Posterior vena cava (tissue), 2 donors: ENCODE results near the gene ADNP2. TPM values are rescaled to one million over a fixed set of nuclear protein-coding genes. Genes with fewer than 3 reads are reported as not detected.

ENCODE experiments used
- DNase-seq: peaks from one replicate; pipeline ENCODE4 v3.0.0-alpha.2; 2020; ENCODE audit warnings: low spot score
- intact Hi-C, 2 donors: fragments of 100-400 bp; cut with DNase I; formaldehyde crosslinking; loops; one replicate each; pipeline versions ENCODE4 v1.14.1 to v1.14.2; 2022 to 2023
- total RNA-seq, 2 donors: library from RNA; stranded (reverse); fragmentation: NEBNext Ultra II Directional; extraction: Animal tissue kit (Norgen Biotek cat#: 25700); gene quantifications; one replicate each; pipeline ENCODE4 v1.2.1, GENCODE V29; 2021
- donor health status: DM: yes; HTN: yes; CAD: no.
- donor health status: DM: yes; HTN: yes; CAD: no.

ADNP2 gene
- total RNA-seq, 2 donors from 2014 or later: 15.3 to 19.6 TPM

DNA sequence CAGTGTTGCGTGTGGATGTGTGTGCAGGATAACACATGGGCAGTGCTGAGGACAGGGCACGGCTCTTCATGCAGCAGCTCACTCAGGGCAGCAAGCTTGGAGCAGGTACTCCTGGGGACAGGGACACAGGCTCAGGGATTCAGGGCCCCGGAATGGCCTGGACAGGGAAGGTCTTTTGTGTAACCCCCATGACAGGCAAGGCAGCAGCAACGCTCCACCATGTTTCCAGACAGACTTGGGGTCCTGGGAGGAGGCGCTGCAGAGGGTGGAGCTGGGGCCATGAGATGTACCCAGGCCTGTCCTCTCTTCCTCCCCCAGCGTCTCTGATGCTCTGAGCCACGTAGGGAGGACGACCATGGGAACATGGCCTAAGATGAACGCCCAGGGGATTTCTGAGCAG is 58.3 kb downstream of the ADNP2 start:
- intact Hi-C loops: no loop called here
- peak; percentile 62 for DNase-seq

DNA sequence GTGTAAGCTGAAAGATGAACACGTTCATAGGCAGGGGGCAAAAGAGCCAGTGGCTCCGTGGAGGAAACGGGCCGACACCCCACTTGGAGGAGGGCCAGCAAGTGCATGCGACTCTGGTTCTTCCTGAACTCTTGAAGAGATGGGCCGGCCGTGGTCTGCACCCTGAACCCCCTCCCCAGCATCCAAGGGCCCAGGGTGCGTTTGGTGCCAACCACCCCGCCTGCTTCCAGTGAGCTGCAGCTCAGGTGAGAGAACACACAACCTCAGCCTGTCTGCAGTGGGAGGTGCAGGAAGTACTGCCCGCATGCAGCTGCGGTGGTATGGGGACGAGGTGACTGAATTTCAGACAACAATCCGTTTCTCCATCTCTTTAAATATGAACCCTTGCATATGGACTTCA is 58.9 kb downstream of the ADNP2 start:
- intact Hi-C loops: no loop called here
- DNase-seq: peak; percentile 71

DNA sequence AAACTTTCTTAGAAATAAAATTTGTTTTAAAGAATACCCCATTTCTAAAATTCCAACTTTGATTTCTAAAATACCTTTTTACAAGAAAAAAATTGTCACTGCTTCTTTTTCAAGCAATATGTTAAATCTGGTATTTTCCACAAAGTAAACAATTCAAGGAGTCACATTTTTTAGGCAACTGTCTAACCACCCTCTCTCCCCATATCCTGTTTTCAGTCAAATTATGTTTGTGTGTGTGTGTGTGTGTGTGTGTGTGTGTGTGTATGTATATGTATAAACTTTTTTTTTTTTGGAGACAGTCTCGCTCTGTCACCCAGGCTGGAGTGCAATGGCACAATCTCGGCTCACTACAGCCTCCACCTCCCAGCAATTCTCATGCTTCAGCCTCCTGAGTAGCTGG is 59.3 kb downstream of the ADNP2 start:
- intact Hi-C loops: no loop called here
- DNase-seq: no peak

DNA sequence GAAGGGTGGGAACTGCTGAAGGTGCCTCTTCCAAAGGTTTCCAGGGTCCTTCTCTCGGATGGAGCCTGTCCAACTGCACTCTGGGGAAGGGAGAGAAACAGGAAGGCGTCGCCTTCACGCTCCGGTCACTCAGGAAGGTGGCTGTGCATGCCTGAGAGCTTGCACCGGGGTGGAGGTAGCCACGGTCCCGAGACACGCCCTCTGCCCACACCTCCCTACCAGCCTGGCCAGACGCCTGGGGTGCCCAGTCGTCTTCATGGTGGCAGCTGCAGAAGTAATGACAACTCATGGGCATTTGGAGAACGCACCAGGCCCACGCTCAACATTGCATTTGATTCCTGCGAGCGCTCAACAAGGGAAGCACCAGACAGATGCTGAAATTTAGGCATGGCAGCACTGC is 59.9 kb downstream of the ADNP2 start:
- intact Hi-C loops: no loop called here
- peak; percentile 75 for DNase-seq

DNA sequence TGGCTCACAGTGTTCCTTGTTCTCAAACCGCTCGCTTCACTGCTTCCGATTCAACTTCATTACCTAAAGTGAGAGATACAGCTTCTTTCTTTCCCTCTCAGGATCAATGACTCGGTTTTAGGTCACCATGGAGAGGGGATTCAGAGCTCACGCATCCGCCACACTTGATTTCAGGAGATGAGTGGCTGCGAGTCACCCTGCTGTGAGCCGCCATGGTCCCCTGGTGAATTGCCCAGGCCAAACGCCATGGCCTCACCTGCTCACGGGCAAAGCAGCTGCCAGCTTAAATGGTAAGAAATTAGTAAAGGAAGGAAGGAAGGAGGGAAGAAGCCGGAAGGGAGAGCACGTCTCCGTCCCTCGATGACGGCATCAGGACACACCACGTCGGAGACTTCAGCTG is 60.5 kb downstream of the ADNP2 start:
- intact Hi-C loops: no loop called here
- DNase-seq: no peak

DNA sequence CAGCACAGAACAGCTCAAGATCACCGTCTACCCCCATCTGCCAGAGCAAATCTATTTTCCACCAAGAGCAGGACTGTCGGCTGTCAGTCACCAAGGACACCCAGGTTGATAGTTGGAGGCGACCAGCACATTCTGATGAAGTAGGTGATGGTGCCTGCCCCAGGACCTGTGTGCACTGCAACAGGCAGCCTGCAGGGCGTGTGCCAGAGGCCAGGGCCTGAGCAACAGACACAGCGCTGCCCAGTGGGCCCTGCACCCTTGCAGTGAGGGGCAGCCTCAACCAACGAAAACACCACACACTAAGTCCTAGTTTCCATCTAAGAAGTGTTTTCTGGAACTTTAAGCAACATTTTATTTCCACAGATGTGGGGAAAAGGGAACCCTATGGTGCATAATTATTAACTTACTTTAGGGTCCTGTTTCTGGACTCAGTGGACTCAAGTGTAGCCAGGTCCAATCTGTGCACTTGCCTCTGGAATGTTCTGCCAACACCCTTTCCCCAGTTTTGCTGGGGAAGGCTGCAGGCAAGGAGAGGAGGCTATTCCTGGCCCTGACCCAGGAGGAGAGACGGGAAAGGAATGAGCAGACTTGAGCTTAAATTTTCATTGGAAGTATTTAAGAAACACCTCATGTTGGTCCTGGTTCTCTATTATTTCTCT is 61.5 kb downstream of the ADNP2 start:
- no peak for DNase-seq

DNA sequence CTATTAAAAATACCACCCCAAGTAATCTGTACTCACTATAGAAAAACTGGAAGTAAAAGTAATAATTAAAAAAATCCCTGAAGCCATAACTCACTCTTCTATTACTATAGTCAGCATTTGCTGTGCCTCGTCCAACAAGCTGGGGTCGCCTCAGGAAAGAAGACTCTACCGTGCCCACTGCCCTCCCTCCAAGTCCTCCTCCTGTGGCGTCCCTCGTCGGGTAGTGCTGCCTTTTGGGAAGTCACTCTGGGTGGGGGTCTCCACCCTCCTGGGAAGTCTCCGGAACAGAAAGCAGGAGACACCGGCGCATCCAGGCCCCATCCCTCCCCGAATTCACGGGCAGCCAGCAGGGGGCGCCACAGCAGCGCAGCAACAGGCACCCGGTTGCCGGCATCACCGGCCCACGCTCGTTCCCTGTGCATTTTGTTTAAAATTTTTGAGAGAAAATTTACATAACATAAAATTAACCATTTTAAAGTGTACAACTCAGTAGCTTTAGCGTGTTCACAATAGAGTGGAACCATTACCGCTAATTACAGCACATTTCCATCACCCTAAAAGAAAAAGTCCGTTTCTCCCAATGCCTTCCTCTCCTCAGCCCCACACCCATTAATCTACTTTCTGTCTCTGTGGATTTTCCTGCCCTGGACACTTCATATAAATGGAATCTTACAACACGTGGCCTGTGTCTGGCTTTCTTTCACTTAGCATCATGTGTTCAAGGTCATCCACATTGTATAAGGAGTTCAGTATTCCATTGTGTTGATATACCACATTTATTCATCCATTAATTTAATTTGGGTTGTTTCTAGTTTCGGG is 62.2 kb downstream of the ADNP2 start:
- no peak for DNase-seq
- intact Hi-C loops: no loop called here

More for the DNA sequence above, 61.5 kb downstream of the ADNP2 start:
- intact Hi-C loops: no loop called here

DNA sequence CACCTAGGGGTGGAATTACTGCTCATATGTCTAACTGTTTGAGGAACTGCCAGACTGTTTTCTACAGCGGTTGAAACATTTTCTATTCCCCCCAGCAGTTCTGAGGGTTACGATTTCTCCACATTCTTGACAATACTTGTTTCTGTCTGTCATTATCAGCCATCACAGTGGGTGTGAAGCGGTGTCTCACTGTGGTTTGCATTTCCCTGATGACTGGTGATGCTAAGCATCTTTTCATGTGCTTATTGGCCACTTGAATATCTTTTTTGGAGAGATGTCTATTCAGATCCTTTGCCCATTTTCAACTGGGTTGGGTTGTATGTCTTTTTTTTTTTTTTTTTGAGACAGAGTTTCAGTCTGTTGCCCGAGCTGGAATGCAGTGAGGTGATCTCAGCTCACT is 63.0 kb downstream of the ADNP2 start:
- intact Hi-C loops: no loop called here
- DNase-seq: no peak

DNA sequence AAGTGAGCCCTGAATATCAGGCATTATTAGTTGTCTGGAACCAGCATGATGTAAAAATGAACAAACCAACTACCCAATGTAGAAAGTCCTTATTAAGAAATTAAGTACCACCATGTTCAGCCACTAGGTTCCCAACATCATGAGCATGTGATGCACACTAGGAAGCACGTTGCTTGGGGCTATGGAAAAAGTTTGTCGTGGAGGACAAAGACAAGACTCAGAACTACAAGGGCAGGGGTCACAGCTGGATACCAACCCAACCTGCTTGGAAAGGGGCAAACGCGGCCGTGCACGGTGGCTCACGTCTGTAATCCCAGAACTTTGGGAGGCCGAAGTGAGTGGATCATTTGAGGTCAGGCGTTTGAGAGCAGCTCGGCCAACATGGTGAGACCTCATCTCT is 64.0 kb downstream of the ADNP2 start:
- intact Hi-C loops: no loop called here
- DNase-seq: no peak

DNA sequence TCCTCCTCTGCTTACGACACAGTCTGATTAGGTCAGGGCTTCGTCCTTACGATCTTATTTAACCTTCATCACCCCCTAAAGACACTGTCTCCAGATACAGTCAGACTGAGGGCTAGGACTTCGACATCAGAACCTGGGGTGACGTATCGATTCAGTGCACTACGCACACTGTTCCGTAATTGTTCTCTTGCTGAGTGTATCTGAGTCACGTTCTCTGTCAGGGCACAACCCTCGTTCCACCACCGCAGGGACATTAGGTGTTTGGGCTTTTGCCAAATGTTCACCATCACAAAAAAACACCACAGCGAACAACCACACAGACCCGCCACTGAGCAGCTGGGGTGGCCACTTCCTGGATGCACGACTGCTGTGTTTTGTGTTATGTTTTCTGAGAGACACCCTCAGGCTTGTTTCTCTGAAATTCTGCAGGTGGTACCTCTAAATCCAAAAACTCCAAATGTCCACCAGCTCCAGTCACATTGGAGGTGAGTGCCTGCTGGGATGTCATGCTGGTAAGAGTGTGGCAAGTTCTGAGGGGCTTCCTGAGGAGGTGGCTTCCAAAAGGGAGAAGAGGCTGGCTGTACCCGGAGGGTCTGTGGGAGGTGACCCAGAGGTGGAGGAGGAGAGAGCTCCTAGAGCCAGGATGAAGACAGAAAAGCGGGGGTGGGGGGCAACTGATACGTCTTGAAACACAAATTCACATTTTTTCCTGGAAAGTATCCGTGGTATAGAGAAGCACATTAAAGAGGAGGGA is 66.6 kb downstream of the ADNP2 start:
- intact Hi-C loops: no loop called here
- no peak for DNase-seq

DNA sequence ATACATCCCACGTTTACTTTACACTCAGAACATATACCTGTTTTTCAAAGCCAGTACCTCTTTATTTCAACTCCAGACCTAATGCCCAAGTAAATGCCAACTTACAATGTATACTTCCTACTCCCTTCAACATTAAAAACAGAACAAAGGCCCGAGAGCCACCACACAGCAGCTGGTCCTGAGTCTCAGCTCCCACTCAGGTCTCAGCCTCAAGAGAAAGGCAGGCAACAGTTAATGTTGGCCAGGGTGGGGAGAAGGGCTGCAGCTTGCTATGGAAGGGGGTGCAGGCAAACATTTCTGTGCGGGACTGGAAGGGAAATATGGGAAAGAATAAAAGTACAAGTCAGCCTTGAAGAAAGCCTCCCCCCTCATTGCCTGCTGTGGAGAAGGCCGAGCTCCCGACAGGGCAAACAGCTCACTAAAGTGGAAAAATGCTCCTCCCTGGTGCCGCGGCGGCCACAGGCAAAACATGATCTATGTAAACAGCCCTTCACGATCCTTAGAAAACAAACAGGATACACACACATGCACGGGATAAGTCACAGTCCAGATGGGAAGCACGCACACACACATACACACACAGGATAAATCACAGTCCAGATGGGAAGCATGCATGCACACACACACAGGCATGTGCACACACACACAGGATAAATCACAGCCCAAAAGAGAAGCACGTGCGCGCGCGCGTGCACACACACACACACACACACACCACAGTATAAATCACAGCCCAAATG is 67.4 kb downstream of the ADNP2 start:
- DNase-seq: no peak
- intact Hi-C loops: no loop called here

DNA sequence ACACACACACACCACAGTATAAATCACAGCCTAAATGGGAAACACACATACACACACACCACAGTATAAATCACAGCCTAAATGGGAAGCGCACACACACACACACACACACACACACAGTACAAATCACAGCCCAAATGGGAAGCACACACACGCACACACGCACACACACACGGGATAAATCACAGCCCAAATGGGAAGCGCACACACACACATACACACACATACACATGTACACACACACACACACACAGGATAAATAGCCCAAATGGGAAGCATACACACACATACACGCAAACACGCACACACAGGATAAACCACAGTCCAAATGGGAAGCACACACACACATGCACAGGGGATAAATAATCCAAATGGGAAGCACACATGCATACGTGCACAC is 68.1 kb downstream of the ADNP2 start:
- intact Hi-C loops: no loop called here

DNA sequence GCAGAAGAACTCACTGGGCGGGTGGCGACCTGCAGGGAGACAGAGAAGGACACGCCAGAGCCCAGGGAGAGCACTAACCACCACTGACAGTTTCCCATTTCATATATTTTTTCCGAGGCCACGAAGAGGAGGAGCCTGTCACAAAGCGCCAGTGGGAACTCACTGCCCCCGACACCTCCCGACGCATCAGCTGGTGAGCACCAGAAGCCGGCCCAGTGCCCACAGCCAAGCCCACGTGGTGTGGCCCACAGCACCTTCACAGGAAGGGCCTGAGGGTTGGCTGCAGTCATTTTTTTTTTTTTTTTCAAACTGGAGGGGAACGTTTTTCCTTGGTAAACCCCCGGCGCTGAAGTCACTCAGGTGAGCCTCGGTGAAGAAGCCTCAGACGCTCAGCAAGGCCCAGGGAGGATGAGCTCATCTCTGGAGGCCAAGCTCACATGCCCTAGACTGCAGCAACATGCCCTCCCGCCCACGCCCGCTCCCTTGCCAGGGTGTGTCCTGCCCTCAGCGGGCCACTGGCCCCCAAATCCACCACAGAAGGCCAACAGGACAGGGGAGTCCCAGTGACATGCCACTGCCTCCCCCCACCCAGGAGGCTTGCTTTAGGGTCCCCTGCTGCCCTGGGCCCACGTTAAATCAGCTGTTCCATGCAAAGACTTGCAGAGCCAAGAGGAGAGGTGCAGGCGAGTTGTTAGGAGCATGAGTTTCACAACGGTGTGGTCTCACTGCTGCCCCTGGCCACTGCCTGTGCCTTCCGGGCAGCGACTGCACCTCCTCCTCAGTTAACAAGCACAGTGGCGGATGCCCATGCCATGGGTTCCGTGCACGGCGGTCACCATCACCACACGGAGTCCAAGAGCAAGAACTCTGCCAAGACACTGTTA is 70.1 kb downstream of the ADNP2 start:
- no peak for DNase-seq
- intact Hi-C loops: no loop called here

More for the DNA sequence above, 68.1 kb downstream of the ADNP2 start:
- DNase-seq: no peak

DNA sequence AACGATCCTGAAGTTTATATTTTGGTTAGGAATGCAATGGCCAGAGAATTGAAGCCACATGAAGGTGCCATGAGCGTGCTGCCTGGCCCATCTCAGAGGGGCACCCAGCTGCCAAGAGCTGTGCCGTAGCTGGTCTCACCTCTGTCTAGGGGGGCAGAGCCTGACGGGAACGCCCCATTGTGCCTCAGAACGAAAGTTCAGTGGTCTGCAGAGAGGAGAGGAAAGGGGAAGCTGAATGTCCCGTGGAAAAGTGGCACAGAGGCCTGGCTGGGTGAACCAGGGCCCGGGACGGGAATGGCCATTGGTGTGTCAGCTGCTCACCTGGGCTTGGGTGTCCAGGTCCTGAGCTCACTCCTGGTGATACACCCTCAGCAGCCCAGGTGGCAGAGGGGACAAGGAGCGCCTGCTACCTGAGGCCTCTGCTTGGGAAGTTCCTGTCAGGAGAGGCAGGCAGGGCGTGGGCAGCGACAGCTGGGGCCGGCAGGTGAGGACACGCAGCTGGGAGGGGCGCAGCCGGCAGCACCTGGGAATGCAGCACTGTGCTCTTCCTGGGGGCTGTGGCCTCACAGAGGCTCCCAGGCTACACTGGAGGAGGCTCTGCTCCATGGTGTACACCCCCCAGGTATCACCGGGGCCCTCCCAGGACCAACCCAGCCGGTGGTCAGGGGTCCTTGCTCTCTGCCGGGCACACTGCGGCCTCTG is 70.9 kb downstream of the ADNP2 start:
- intact Hi-C loops: no loop called here
- DNase-seq: no peak

DNA sequence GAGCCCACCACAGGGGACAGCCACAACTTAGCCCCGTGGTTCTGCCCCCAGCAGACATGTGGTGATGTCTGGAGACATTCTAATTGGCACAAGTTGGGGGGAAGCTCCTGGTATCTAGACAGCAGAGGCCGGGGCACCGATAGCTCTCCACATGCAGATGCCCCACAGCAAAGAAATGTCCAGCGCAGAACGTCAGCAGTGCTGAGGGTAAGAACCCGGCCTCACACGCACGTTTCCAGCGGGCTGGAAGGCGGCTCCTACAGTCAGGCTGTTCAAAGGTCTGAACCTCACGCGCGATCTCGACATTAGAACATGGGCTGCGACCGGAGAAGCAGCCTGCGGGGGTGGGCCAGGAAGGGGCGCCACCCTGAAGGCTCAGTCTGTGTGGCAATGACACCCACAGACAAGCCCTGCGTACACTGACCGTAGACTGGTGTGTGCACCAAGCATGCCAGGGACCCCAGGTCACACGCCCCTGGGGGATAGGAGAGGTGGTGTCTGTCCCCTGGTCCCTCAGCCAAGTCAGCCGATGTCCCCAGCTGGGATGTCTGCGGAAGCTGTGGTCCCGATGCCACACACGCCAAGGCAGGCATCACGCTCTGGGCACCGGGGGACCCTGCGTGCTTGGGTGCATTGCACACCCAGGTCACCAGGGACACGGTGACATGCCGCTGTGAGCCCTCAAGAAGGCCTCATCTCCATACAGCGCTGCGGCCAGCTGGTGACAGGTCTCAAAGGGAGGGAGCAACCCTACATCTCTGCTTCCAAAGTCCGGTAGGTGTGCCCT is 71.9 kb downstream of the ADNP2 start:
- intact Hi-C loops: no loop called here
- DNase-seq: no peak

DNA sequence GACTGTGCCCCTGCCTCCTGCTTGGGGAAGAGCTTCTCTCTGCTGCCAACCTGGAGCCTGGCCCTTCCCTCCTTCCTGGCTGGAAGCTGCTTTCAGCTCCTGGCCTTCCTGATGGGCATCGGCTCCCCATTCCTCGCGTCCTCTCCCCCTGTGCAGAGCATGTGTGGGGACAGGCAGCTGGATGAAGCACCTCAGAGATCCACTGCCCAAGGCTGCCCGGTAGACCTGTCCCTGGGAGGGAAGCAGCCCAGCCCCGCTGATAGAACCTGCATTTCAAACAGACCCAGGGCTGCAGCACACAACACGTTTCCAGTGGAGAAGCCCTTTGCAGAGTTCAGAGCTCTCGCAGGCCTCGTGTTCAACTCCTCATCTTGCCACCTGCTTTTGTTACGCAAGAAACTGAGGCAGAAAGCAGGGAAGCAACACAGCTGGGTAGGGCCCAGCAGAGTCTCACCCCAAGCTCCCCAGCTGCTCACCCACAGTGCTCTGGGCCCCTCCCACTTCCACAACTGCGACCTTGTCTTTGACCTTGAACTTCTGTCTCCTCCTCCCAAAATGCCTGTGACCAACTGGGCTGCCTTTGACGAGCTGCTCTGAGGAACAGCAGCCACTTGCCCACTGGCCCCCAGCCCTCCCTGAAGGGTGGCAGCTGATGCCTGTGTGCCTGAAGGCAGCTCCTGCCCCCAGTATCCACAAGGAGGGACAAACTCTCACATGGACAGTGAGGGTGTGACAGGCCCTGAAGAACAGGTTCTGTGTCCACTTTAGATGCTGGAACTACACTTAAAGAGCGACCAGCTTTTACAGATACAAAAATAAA is 72.8 kb downstream of the ADNP2 start:
- intact Hi-C loops: no loop called here
- no peak for DNase-seq

DNA sequence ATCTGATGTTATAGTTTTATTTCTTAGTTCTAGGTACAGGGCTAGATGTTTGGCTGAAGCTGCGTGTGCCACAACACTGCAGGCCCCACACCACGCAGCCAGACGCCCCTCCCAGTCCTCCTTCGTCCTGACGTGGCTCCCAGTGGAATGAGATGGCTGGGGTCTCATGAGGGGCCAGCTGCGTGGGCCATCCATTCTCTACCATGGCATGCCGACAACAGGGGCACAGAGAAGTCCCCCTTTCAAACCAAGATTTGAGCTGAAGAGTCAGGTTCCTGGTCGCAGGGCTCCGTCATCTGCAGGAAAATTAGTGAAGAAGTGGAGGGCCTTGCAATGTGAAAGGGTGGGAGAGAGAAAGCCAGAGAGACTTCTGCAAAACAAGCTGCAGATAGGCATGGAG is 73.8 kb downstream of the ADNP2 start:
- no peak for DNase-seq
- intact Hi-C loops: no loop called here
